GM12875 (cell line): ENCODE data around the gene TMEM254.

Experiments used
- H3K4me3 ChIP-seq: one replicate; pipeline ENCODE4 v1.5.1; 2011; ENCODE audit warnings: low read depth, low read length, control low read depth
- CTCF ChIP-seq: IDR thresholded peaks from 2 replicates; pipeline ENCODE4 v1.5.1; 2011; ENCODE audit warnings: low read depth, mild to moderate bottlenecking, control low read depth, inconsistent platforms, low read length, moderate library complexity, borderline replicate concordance; ENCODE audit not compliant: insufficient read depth

Gene TMEM254

GRCh38 chr10:80046629-80047441 is 31.6 kb upstream of the TMEM254 start:
- H3K4me3 ChIP-seq, result no peak overlapping the region
- peak; percentile 88 for TF ChIP-seq CTCF

GRCh38 chr10:80050752-80051151 is 27.7 kb upstream of the TMEM254 start:
- no peak overlapping the region for H3K4me3 ChIP-seq
- TF ChIP-seq CTCF, result no peak

- TF ChIP-seq CTCF, result no peak
- H3K4me3 ChIP-seq, result no peak overlapping the region
Observed at GRCh38 chr10:80051993-80052392, 26.5 kb upstream of the TMEM254 start.

- no peak overlapping the region for H3K4me3 ChIP-seq
- TF ChIP-seq CTCF, result no peak
Observed at GRCh38 chr10:80055760-80056159, 22.7 kb upstream of the TMEM254 start.

- TF ChIP-seq CTCF, result no peak
Observed at GRCh38 chr10:80057171-80057570, 21.3 kb upstream of the TMEM254 start.

GRCh38 chr10:80064120-80064886 is 14.2 kb upstream of the TMEM254 start:
- no peak for TF ChIP-seq CTCF

More at GRCh38 chr10:80057171-80057570, 21.3 kb upstream of the TMEM254 start:
- H3K4me3 ChIP-seq, result no peak overlapping the region

More at GRCh38 chr10:80064120-80064886, 14.2 kb upstream of the TMEM254 start:
- no peak overlapping the region for H3K4me3 ChIP-seq
